HG03066 (cell line): ENCODE measurements around the gene KIF26A.
"Not testable (repeated sequence)": the region's sequence is repeated elsewhere in the genome, so short reads cannot be mapped to it uniquely, and the experiment has no call there.

Source experiments
- ATAC-seq: cut with Tn5 transposase; IDR thresholded peaks from one replicate; pipeline ENCODE4 v1.9.1; 2021; ENCODE audit warnings: low read depth; ENCODE audit not compliant: unreplicated experiment

The KIF26A gene

DNA sequence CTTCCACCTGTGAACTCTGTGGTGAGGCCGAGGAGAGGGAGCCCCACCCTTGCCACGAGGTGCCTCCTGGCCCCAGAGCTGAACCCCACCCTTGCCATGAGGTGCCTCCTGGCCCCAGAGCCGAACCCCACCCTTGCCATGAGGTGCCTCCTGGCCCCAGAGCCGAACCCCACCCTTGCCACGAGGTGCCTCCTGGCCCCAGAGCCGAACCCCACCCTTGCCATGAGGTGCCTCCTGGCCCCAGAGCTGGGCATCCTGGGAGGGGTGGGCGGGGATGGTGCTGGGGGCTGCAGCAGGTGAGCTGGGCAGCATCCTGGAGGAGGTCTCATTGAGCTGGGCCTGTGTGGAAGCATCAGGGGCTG is 15.0 kb downstream of the KIF26A start:
- ATAC-seq: not testable (repeated sequence)

DNA sequence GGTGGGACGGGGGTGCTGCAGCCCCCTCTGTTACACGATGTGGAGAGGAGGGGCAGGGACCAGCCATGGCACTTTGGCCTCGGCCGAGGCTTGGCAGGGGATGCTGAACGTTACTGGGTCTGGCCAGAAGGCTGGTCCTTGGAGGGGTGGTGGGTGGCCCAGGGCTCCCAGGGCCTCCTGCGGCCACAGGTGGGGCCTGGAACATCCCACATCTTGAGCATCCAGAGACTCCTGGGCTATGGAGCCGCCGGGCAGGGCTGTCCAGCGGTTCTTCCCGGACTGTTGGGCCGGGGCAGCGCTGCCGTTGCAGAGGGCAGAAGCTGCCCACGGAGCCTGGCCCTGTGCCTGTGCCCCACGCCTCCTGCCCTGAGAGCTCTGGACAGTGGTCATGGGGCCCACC is 15.9 kb downstream of the KIF26A start:
- no peak for ATAC-seq

DNA sequence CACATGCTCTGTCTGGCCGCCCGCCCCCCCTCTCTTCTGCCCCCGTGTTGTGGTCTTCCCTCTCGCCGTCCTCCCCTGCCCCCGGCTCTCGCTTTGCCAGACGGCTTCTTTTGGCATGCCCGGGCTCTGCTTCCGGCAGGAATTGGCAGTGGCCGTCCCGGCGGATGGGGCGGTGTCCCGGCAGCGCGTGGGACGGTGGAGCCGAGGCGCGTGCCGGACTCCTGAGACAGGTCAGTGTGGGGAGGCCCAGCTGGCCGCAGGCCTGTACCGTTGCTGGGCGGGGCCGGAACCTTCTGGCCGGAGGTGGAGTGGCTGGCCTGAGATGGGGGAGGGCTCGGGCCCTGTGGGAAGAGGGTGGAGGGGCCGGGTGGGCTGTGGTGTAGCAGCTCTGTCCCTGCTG is 17.1 kb downstream of the KIF26A start:
- ATAC-seq: no peak

DNA sequence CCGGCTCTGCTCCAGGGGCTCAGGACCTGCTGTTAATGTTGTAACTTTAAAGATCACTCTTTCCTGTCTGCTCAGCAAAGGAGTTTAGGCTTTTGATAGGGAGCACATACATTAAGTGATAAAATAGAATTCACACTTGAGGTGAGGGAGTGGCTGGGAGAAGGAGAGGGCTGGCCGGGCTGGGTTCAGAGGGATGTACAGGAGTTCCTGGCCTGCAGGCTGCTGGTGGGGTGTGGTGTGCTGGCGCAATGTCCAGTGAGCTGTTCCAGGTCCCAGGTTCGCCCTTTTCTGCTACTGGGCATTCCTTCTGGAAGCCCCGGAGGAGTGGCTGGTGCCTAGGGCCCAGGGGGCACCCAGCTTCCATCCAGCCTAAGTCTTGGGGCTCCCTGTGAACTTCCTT is 17.8 kb downstream of the KIF26A start:
- ATAC-seq: no peak

DNA sequence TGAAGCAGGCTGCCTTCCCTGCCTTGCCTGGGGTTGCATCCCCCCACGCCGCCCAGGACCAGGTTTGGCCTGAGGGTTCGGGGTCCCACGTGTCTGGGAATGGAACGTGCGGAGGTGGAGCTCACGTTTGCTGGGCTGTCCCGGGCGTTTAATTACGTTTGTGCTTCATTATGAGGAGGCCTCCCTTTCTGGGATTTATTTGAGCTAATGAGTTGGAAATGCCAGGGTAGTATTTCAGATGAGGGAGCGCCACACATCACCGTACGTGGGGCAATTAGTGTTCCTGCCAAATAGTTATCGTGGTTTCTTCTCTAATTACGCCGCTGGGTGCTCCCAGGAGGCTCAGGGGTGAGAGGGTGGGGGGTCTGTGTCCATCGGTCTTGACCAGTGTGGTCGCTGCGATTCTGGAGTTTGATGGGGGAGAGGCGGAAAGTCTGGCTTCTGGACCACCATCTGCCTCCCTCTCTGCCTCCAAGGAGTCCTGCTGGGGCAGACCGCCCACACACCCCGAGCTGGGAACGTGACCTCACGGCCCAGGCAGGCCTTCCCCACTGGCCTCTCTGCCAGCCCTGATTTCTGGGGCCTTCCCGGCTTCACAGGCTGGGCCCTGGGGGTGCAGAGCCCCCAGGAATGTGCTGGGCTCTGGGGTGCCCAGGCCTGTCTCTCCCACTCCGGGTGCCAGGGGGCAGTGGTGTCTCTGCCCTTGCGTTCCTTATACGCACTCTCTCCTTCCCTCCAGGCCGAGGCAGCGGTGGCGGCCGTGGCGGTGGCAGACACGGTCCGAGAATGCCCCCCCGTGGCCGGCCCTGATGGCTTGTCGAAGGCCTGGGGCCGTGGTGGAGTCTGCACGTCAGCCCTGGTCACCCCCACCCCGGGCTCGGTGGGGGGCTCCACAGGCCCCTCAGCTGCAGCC is 18.9 kb downstream of the KIF26A start:
- ATAC-seq: no peak

DNA sequence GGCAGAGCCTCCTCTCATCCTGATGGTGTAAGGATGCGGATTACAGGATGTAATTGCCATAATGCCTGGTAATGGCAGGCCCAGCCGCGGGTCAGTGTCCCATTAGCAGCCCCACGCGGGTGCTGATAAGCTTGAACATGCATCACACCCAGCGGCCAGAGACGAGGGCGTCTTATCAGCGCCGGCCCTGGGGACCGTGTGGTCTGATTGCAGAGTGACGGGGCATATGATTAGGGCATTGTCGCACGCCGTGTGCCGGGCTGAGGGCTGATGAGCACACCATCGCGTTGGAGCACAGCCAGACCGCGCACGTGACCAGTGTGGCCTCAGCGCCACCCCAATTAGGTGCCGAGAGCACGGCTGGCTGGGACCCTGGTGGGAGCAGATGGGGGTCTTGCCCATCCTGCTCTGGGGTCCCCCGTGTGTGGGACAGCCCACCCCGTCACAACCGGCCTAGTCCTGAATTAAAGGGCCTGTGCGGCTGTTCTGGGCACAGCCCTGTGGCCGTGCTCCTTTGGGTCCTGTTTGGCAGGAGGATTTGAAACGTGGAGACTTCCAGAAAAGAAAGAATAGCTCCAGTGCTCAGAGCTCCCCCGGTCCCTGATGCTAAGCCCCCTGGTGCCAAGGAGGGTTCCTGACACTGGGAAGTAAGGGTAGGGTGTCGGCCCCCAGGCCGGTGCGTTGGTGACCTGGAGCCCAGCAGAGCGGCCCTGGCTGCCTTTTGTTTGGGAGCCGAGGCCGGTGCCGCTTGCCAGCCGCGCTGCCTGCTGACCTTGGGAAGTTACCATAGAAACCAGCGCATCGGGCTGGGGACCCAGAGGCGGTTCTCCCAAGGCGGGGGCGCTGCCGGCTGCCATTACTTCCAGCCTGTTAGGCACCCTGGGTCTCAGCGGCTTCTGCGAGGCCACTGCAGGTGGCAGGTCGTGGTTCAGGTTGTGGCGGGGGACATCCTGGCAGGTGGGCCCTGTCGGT is 20.7 kb downstream of the KIF26A start:
- ATAC-seq: no peak

DNA sequence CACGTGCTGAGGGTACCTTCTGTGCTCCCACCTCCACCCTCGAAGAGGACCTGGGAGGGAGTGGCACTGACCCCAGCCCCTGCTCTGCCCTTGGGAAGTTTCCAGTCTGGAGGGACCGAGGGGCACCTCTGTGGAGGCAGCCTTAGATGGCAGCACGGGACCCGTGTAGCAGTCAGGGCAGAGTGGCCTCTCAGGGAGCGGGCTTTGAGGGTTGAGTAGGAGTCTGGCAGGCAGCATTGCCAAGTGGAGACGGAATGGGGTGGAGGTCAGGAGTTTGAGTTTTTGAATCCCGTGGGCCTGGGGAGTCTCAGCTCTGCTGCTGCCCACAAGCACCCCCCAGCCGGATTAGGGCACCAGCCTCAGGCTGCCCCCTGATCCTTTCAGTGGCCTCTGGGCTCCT is 21.6 kb downstream of the KIF26A start:
- no peak for ATAC-seq

DNA sequence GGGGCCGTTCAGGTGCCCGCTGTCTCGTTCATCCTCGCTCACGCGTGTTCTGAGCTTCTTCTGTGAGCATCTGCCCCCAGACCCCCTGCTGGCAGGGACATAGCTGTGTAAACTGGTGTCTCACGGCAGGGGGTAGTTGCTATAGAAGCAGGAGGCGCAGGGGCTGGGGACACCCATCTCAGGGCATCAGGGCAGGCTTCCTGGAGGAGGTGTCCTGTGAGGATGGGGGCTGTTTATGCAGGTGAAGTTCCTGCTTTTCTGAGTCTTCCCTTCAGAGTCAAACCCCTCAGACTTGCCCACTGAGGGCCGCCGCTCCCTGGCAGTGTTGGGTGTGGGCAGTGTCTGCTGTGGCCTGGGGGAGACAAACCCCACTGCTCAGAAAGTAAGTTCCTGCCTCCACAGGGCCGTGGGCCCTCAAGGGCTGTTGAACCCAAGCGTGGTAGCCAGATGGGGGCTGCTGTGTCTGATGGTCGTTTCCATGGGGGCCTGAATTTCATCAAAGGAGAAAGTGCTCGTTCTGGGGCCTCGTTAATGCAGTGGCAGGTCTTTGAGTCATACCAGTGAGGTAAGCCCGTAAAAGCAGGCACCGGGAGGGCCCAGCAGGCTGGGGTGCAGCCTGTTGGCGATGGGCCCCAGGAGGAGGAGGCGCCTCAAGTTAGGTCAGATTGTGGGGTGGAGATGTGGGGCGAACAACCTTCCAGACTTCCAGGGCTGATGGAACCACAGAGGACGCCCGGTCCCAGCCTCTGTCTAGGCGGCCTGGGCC is 23.4 kb downstream of the KIF26A start:
- ATAC-seq: no peak

DNA sequence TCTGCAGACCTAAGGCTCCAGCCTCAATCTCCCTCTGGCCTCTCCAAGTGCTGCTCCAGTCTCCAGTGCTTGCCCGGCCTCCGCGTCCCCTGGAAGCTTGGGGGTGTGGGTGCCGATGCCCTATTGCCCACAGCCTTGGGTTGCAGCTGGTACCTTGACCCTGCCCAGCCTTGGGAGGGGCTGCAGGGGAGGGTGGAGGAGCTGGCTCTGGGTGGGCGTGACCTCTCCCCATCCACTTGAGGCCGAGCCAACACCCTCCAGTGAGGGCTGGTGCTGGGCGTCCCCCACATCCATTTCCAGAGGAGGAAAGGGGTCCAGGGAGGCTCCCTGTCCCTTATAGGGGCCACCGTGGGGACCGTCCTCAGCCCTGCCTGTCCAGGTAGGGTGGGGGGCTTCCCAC is 24.1 kb downstream of the KIF26A start:
- ATAC-seq: no peak

DNA sequence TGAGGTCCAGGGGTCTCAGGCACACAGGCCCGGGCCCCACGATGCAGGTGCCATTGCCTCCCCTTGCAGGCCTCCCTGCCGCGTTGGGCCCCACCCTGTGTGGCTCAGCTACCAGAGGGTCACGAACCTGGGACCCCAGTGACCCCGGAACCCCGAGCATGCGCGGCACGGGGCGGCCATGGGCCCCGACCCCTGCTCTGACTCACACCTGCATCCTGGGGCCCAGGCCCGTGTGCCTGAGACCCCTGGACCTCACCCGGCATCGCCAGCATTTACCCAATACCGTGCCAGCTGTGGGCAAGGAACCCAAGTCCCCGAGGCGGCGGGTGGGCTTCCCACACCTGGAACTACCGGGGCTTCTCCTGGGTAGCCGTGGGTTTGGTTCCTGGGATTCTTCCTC is 25.2 kb downstream of the KIF26A start:
- ATAC-seq: no peak

DNA sequence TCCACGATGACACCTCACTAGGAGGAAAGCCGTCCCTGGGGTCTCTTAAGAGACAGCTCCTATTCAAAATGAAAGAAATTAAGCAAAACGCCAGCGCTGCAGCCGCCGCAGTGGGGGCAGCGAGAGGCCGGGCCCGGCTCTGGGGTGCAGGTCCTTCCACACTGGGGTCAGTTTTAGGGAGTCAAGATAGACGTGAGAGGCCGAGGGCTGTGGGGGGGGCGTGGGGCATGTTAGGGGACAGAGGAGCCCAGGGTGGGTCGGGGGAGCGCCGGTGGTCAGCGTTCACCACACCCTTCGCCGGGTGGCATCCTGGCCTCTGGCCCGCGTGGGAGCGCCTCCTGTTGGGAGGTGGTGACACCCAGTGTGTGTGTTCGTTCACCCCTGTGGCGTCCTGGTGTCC is 25.7 kb downstream of the KIF26A start:
- ATAC-seq: no peak

DNA sequence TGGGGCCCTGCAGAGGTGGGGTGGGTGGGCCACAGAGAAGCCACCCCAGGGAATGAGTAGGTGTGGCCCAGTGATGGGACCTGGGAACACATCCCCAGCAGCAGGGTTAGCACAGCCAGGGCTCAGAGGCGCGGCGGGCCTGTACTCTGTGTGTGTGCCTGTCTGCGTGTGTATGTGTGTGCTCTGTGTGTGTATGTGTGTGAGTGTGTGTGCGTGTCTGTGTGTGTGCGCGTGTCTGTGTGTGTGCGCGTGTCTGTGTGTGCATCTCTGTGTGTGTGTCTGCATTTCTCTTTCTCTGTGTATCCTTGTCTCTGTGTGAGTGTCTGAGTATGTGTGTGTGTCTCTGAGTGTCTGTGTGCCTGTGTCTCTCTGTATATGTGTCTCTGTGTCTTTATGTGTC is 26.1 kb downstream of the KIF26A start:
- ATAC-seq: no peak

DNA sequence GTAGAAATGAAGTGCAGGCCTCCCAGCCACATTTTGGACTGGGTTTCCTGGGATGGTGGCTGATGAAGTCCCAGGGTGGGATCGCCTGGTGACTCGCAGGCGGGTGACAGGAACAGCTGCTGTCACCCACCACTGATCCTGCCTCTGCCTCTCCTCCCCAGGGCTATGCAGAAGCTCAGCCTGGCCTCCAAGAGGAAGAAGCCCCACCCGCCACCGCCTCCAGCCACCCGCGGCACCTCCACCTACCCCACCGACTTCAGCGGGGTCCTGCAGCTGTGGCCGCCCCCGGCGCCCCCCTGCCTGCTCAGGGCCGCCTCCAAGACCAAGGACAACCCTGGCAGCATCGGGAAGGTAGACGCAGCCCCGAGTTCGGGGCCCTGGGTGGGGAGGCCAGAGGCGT is 28.3 kb downstream of the KIF26A start:
- no peak for ATAC-seq

DNA sequence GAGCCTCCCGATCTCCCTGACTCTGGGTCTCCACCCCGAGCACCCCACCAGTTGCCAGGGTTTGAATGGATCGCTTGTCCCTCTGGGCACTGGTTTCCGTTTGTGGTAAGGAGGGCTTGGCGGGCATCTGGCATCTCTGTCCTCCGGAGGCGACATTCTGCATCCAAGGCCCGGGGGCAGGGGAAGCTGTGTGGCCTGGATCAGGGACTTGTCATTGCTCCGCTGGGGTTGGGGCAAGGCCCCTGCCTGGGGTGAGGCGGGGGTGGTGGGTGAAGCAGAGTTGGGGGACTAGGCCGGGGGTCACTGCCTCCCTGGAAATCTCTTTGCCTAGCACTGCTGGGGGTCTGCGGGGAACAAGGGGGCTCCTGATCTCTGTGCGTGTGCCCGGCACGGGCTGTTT is 30.2 kb downstream of the KIF26A start:
- ATAC-seq: no peak

DNA sequence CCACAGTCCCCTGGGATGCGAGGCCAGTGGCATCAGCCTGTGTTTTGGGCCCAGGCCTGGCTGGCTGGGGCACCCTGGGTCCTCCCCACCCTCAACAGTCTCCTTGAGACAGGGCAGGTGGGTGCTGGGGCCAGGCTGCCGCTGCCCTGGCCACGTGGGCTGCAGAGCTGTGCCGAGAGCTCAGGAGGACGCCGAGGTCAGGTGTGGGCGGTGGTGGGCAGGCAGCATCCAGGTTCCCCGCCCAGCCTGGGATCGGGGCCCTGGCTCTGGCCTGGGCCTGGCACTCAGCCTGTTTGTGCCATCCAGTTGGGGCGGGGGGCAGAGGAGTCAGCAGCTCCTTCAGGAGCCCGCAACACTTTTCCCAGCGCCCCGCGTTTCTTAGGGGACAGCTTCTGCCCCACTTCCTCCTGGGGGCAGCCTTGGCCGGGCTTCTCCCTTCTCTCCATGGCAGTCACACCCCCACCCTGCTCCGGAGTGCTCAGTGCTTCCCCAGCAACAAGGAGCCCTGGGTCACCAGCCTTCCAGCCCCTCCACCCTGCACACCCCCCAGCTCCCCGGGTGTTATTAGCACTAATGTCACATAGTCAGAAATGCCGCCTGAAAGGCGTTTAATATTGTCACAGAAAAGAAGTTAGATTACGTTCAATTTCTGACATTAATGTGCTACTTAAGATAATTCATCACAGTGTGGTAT is 30.8 kb downstream of the KIF26A start:
- no peak for ATAC-seq

DNA sequence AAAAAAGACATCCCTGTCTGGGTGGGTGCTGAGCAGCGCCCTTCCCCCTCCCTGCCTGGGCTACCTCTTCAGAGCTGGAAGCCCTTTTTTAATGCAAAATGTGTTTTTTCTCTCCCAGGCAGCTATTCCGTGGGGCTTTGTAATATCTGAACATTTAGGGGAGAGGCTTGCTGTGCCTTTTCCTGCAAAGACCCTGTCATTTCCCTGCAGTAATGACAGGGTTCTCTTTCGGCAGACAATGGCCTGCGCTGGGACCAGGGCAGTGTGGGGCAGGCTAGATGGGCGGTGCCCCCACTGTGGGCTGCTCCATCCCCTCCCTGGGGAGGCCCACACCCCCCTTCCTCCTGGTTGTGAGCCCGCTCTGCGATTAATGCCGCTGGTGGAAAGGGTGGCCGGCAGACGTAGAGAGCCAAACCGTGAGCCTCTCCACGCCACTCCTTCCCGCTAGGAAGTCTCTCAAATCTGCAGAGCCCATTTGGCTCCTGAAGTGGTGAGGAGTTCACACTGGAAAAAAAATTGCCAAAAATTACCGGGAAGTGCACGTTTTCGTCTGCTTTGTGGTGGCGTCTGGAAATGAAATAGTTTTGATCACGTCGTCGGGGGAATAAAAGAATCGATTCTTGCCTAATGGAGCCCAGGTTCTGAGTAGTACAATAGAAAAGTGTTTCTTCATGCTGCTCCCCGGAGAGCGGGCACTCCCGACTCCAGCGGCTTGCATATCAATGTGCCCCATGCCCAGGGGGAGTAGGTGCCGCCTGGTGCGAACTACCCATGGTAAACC is 31.5 kb downstream of the KIF26A start:
- no peak for ATAC-seq

DNA sequence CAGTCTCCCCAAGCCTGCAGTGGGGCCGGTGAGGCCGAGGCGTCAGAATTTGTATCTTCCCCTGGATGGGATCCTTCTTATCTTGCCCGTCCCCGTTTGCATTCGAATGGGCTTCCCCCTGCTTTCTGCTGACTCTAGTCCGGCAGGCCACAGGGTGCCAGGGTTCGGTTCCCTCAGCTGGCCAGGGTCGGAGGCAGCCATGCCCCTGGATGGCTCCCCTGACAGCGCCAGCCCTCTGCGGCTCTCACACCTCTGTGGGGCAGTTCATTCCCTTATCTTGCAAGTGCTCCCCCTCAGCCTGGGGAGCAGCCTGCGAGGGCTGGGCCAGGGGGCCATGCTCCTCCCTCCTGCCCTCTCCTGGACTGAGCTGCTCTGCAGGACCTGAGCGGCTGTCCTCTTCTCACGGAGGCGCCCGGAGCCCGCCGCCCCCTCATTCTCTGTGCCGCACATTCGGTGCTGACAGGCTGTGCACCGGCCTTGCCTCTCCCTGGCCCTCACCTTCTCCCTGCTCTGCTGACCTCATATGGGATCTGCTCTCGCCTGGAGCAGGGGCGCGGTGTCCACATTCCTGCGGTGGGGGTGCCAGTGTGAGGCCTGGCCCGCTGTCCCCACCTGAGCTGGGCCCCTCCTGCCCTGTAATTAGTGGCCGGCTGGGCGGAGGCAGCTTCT is 32.8 kb downstream of the KIF26A start:
- ATAC-seq: no peak

DNA sequence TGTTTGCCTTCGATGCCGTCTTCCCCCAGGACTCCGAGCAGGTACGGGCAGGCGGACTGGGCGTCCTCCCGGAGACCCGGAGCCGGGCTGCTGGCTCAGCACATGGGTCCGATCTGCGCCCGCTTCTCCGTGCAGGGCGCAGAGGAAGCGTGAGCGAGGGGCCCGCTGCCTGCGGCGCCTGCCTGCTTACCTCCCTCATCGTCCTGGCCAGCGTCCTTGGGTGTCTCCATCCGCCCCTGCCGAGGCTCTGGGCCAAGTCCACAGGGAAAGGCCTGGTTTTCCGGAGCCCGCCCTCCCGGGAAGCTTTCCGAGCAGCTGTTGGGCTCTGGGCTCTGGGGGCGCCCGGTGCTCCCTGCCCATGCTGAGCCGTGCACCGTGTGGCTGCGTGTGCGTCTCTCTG is 33.5 kb downstream of the KIF26A start:
- no peak for ATAC-seq

DNA sequence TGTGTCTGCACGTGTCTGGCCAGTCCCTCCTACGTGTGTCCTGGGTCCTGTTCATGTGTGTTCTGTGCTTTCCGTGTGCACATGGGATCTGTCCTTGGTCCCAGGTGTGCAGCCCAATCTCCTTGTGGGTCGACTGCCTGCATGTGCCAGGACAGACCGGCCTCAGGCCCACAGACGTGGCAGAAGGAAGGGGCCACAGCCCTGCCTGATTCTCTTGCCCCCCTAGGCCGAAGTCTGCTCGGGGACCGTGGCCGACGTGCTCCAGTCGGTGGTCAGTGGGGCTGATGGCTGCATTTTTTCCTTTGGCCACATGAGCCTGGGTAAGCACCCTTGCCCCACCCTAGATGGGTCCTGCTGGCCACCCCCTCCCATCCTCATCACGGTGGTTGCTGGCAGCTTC is 34.0 kb downstream of the KIF26A start:
- no peak for ATAC-seq
